ENCODE measurements around the gene COG2. TPM values are rescaled to one million over a fixed set of nuclear protein-coding genes. Genes with fewer than 3 reads are reported as not detected.

The COG2 gene
- total RNA-seq, 1 donor from 2014 or later: 26.7 TPM

DNA sequence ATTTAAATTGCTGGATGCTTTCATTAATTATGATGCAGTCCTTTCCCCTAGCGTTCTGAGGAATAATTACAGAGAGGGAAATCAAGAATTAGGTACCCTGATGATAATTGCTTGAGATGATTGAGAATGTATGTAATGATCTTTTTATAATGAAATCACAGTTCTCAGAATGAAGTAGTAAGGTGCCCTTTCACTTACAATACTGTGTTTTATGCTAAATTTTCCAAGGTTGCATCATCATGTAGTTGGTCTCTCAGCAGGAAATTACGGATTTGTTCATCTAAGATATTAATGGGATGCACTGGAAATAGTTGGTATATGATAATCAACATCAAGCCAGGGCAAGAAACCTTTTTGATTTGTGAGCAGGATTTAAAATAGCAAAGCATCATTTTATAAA lies 37.5 kb downstream of the COG2 start:
- no peak overlapping the region for H3K4me3 ChIP-seq
- intact Hi-C loops (cut with DNase I): no loop called here

DNA sequence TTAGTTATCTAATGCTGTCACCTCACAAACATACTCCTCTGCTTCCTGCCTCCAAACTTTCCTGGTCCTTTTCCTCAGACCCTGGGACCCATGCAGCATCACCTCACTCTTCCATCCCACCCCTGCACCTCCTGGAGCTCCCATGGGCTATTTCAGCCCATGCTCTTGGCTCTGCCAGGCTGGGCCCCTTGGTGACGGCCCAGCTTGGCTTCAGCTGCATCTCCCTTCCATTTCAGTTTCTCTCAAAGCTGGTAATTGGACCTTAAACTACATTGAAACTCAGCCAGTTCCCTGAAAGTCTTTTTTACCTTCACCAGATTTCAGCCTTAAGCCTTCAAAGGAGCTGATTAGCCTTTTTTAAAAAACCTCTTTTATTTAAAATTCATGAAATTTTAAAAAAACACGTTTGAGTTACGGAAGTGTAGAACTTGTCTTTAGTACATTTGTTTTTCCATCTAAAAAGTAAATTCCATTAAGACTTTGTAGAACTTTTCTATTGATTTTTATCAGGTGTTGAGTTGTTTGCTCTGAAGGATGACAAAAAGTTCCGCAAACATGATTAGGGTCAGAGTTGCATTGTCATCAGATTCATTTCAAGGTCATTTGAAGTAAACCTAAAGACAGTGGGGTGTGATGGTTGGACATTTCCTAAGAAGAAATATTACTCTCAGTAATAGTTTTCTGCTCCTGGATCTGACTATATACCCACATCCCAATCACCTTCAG lies 38.2 kb downstream of the COG2 start:
- no peak for ATAC-seq
- TF ChIP-seq, protein P1, sequence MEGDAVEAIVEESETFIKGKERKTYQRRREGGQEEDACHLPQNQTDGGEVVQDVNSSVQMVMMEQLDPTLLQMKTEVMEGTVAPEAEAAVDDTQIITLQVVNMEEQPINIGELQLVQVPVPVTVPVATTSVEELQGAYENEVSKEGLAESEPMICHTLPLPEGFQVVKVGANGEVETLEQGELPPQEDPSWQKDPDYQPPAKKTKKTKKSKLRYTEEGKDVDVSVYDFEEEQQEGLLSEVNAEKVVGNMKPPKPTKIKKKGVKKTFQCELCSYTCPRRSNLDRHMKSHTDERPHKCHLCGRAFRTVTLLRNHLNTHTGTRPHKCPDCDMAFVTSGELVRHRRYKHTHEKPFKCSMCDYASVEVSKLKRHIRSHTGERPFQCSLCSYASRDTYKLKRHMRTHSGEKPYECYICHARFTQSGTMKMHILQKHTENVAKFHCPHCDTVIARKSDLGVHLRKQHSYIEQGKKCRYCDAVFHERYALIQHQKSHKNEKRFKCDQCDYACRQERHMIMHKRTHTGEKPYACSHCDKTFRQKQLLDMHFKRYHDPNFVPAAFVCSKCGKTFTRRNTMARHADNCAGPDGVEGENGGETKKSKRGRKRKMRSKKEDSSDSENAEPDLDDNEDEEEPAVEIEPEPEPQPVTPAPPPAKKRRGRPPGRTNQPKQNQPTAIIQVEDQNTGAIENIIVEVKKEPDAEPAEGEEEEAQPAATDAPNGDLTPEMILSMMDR (IDR thresholded peaks at IDR 0.05): no peak

More for the DNA sequence above, 37.5 kb downstream of the COG2 start:
- H3K27ac ChIP-seq: no peak overlapping the region
- H3K27me3 ChIP-seq: no peaks in the 10 kb centered on the region
- H3K4me1 ChIP-seq: peaks cover 9% of the 10 kb centered on the region
- H3K36me3 ChIP-seq: peaks cover 84% of the 10 kb centered on the region
- TF ChIP-seq, protein P1 (IDR thresholded peaks at IDR 0.05): no peak
- no peak for ATAC-seq
- no peak for DNase-seq
- H3K9me3 ChIP-seq: no peaks in the 10 kb centered on the region

DNA sequence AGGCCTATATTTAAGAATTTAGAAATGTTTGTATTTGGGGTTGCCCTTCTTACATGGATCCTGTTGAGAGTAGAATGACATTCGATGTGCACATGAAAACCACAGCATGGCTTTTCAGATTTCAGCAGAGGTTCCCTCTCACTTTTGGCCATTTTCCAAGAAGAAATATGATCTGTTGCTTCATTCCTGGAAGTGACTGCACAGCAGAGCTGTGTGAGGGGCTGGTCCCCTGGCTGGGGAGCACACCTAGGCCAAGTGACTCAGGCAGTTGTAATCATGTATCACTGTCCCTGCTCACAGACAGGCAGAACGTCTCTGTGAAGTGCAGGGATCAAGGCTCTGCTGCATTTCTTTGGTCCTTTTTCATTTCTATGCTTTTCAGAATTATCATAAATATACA lies 39.3 kb downstream of the COG2 start:
- peak; percentile 55 for ATAC-seq

More for the DNA sequence above, 38.2 kb downstream of the COG2 start:
- peaks cover 9% of the 10 kb centered on the region for H3K4me1 ChIP-seq
- H3K27ac ChIP-seq: no peak overlapping the region
- H3K9me3 ChIP-seq: no peaks in the 10 kb centered on the region
- peaks cover 84% of the 10 kb centered on the region for H3K36me3 ChIP-seq
- intact Hi-C loops (cut with DNase I): no loop called here
- no peak overlapping the region for H3K4me3 ChIP-seq
- no peak for DNase-seq
- no peaks in the 10 kb centered on the region for H3K27me3 ChIP-seq

DNA sequence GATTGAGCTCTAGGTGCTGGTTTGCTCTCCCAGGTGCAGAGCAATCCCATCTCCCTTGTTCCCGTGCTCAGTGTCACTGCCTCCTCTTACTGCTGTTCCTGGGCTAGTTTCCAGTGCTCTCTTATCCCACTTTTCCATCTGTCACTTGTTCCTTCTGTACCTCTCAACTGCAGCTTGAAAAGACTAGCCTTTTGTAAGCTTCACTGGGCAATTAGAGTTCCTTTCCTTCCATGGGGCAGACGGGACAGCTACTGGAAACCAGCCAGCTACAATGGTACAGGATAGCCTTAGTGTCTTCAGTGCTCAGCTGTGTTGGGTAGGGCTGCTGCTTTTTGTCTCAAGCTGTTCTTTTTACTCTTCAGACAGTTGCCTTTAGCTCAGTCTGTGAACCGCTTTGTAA lies 40.0 kb downstream of the COG2 start:
- no peak overlapping the region for H3K4me3 ChIP-seq
- no peaks in the 10 kb centered on the region for H3K9me3 ChIP-seq
- no peak for ATAC-seq
- no peak overlapping the region for H3K27ac ChIP-seq
- intact Hi-C loops (cut with DNase I): no loop called here
- TF ChIP-seq, protein P1 (IDR thresholded peaks at IDR 0.05): no peak
- H3K4me1 ChIP-seq: peaks cover 9% of the 10 kb centered on the region
- DNase-seq: no peak
- no peaks in the 10 kb centered on the region for H3K27me3 ChIP-seq
- H3K36me3 ChIP-seq: peaks cover 93% of the 10 kb centered on the region

More for the DNA sequence above, 39.3 kb downstream of the COG2 start:
- H3K4me1 ChIP-seq: peaks cover 9% of the 10 kb centered on the region
- H3K27ac ChIP-seq: no peak overlapping the region
- H3K27me3 ChIP-seq: no peaks in the 10 kb centered on the region
- H3K4me3 ChIP-seq: no peak overlapping the region
- peaks cover 87% of the 10 kb centered on the region for H3K36me3 ChIP-seq
- intact Hi-C loops (cut with DNase I): no loop called here
- DNase-seq: no peak
- no peaks in the 10 kb centered on the region for H3K9me3 ChIP-seq
- TF ChIP-seq, protein P1 (IDR thresholded peaks at IDR 0.05): no peak

DNA sequence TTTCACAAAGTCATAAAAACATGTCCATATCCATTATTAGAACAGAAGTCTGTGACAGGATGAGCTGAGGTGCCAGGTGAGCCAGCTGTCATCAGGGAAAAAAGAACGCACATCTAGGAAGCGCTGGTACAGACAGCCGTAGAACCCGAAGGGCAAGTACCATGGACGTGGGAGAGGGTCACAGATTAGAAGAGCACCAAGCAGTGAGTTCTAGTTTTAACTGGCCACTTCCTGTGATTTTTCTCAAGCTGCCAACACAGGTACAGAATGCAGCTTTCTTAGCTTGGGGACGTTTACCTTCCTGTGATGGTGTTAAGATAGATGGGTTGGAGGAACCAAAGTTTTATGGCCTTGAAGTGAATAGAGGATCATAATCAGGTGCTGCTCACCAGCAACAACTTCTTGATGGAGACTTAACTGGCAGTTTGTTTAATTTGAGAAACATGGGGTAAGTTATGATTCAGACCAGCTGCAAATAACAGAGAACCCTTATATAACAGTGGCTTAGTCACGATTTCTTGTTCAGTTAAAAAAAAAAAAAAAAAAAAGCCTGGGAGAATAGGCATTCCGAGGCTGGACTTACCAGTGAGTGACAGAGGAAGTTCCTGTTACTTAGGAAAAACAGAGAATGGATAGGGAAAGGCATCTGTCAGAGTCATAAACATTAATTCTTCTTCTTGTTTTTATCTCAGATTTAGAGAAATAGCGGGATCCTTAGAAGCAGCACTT lies 40.8 kb downstream of the COG2 start:
- TF ChIP-seq, protein P1 (IDR thresholded peaks at IDR 0.05): no peak

More for the DNA sequence above, 40.8 kb downstream of the COG2 start:
- Histone ChIP-seq H3K27me3 (no peaks in the 10 kb centered on the region), H3K36me3 (peaks cover 96% of the 10 kb centered on the region), H3K4me1 (peaks cover 9% of the 10 kb centered on the region), H3K4me3 (no peak overlapping the region), H3K27ac (no peak overlapping the region), H3K9me3 (no peaks in the 10 kb centered on the region)
- ATAC-seq (no peak), DNase-seq (no peak)
- intact Hi-C loops (cut with DNase I): no loop called here

Measured in upper lobe of right lung (tissue), 1 donor.